GM18517 (cell line): ENCODE results near the gene CACNG7.

ENCODE experiments used
- ATAC-seq: cut with Tn5 transposase; IDR thresholded peaks from one replicate; pipeline ENCODE4 v1.9.1; 2021; ENCODE audit warnings: mild to moderate bottlenecking, moderate library complexity; ENCODE audit not compliant: unreplicated experiment

CACNG7 gene

GRCh38 chr19:53878776-53879139 is 30.3 kb upstream of the CACNG7 start:
- no peak for ATAC-seq

- ATAC-seq = peak; percentile 61
These were observed 29.7 kb upstream of the CACNG7 start for GRCh38 chr19:53879140-53880081.

- ATAC-seq = no peak
These were observed 28.2 kb upstream of the CACNG7 start for GRCh38 chr19:53880711-53881481.

GRCh38 chr19:53881482-53882390 is 27.3 kb upstream of the CACNG7 start, which contains the start of gene PRKCG:
TSS of gene PRKCG (plus strand) at chr19:53882197. CDS start at chr19:53882495, 298 bp downstream.
- ATAC-seq = no peak

GRCh38 chr19:53882391-53883050 is 26.6 kb upstream of the CACNG7 start:
- ATAC-seq = no peak

- ATAC-seq = no peak
These were observed 25.8 kb upstream of the CACNG7 start for GRCh38 chr19:53883231-53883661.

- ATAC-seq = no peak
These were observed 25.3 kb upstream of the CACNG7 start for GRCh38 chr19:53883741-53884140.

- ATAC-seq = no peak
These were observed 24.8 kb upstream of the CACNG7 start for GRCh38 chr19:53884256-53884655.

- no peak for ATAC-seq
These were observed 24.0 kb upstream of the CACNG7 start for GRCh38 chr19:53885036-53885435.

- ATAC-seq = no peak
These were observed 16.6 kb upstream of the CACNG7 start for GRCh38 chr19:53892301-53892980.

GRCh38 chr19:53892981-53893325 is 16.1 kb upstream of the CACNG7 start:
- no peak for ATAC-seq

- no peak for ATAC-seq
These were observed 14.4 kb upstream of the CACNG7 start for GRCh38 chr19:53894707-53895106.

GRCh38 chr19:53896682-53897081 is 12.4 kb upstream of the CACNG7 start:
- no peak for ATAC-seq

GRCh38 chr19:53897459-53897858 is 11.6 kb upstream of the CACNG7 start:
- ATAC-seq = no peak

GRCh38 chr19:53898166-53898565 is 10.9 kb upstream of the CACNG7 start:
- no peak for ATAC-seq

GRCh38 chr19:53898636-53899341 is 10.3 kb upstream of the CACNG7 start:
- no peak for ATAC-seq

- no peak for ATAC-seq
These were observed 8.8 kb upstream of the CACNG7 start for GRCh38 chr19:53900191-53900860.

- no peak for ATAC-seq
These were observed 5.9 kb upstream of the CACNG7 start for GRCh38 chr19:53903055-53903680.
